ENCODE data around the gene NKX2-4.
"Not testable (repeated sequence)": the region's sequence is repeated elsewhere in the genome, so short reads cannot be mapped to it uniquely, and the experiment has no call there.

NKX2-4 gene

DNA sequence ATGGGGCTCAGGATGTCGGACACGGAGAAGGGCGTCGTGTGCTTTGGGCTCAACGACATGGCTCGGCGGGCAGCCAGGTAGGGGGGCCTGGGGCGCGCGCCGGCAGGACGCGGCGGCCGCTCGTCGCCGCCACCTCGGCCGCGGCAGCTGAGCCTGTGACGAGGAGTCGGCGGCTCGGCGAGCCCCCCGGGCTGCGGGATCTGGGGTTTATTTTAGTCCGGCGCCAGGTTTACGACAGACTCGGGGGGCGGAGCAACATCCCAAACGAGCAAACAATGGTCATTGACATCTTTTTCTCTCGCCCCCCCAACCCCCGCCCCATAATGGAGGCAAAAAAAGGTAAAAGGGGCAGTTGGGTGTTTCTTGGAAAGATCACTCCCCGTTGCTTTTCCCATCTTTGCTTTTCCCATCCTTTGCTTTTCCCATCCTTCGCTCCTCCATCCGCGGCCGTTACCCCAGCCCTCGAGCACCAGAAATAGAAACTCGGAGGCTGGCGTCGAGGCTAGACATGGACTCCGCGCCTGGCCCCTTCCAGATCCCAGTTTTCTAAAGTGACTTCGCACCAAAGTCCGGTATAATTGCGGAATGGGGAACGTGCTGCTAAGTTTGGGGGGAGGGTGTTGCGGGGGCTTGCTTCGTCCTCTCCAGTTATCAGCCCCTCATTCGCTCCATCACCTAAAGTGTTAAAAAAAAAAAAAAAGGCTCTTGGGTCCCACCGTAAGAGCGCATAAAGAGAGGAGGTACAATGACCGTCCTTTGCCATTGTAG is at the start of gene NKX2-4:
TSS of gene NKX2-4 (minus strand) at position 186 of the 768 bp plus-strand sequence. CDS start at position 59, 127 bp downstream.
- DNase-seq = no peak

DNA sequence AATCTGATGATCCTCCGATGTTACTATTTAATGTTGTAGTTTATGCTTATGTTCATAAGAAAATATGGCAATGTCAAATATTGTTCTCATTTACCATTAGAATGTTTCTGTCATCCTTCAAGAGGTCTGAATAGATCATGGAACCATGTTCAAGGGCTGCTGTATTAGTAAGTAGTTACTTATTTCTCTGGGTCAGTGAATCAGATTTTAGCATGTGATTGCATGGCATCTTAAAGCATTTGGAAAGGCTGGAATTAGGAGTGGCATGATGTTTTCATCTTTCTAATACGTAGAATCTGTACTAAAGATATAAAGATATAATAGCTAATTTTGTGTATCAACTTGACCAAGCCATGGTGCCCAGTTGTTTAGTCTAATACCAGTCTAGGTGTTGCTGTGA is 40.5 kb upstream of the NKX2-4 start:
- no peak for DNase-seq

DNA sequence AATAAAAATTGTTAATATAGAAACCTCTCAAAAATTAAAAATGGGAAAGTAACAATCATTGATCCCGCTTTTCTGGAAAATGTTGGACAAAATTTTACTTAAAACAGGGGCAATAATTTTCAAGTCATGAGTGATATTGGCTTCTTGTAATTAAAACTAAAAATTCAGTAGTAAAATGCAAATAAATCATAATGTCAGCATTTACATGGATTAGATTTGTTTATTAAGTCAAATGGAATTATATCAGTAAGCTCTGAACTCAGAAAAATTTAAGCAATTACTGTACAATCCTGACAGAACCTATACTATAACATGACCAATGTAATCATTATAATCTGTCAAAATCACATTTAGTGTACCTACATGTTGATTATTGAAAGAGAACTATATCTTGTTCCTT is 39.9 kb upstream of the NKX2-4 start:
- no peak for DNase-seq

DNA sequence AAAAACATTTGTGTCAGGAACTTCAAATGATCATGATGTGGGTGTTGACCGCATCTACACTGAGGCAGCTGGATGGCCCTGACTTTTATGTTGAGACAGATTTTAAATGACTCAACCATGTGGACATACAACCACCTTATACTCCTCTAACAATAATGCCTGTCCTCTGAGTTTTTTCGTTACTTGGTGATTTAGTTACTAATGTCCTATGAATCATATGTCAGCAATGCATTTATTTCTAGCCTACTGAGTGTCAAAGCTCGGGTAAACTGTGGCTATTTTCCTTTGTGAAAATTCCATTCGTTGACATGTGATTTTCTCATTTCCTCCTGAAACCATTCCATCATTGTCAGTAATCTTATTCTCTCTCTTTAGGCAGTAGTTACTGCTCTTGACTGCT is 38.9 kb upstream of the NKX2-4 start:
- DNase-seq = no peak

DNA sequence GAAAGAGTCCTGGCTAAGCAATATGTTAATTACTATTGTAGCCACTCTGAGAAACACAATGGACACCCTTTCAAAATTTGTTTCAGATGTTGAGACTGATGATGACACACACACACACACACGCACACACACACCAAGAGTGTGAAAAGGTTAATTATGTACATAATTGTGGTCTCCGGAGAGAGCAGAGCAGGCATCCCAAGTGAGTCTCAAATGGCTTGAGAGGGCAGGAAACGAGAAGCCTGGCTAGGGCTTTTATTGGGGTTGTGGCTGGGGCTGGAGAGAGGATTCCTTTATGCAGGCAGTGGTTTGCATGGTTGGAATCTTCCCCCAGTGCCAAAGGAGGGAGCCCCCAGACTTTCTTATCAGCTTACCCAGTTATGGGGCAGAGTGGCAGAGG is 38.2 kb upstream of the NKX2-4 start:
- DNase-seq = no peak

DNA sequence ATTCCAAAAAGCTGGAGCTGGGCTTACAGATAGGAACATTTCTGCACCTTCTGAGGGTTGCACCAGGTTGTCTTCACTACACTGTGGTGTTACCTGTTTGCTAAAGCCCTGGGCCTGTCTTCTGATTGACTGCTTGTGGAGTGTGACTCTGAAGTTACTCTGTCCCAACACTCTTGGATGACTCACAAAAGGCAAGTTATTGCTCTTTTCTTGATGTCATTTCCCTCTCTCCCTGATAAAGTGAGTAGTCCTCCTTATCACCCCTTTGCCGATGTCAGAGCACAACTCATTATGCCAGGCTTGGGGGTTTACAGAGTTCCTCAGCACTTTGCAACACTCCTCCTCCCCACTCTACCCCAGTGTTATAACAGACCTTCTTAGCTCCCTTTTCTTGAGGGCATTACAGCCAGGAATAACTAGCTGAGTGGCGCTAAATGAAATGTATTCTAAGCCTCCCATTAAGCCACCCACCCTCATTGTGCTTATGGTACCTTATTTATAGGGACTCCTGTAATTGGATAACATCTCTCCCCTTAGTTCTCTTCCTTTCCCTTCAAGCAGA is 36.1 kb upstream of the NKX2-4 start:
- DNase-seq = no peak

DNA sequence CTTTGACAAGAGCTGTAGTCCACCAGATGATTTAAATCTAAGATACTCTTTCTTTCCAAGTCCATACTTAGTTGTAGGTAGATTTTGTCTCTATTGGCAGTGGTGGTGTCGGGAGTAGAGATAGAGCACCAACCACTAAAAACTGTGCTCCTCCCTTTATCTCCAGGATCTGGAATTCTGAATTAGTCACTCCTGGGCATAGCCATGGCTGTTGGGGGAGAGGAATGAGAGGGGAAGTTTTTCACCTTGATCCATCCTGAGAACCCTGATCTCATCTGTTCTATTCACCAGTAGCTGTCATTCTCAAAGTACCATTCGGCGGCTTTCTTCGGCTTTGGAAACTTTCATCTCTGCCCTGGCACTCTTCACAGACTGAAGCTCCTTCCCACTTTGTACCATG is 35.6 kb upstream of the NKX2-4 start:
- no peak for DNase-seq

DNA sequence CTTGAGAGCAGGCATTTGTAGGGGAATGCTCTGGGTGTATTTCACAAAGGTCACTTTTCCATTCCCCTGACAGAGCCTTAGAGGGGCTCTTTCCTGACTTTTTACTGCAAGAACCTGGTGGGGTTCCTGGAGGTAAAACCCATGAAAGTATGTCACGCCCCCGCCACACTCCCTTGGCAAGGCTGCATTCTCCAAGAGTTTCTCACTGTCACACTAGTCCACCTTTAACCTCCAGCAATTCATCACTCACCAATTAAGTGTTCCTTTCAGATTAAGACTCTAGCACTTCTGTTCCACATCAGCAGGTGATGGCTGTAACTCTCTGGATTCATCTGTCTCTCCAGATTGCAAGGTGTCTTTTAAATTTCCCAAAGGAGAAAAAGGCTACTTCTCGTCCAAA is 32.7 kb upstream of the NKX2-4 start:
- no peak for DNase-seq

DNA sequence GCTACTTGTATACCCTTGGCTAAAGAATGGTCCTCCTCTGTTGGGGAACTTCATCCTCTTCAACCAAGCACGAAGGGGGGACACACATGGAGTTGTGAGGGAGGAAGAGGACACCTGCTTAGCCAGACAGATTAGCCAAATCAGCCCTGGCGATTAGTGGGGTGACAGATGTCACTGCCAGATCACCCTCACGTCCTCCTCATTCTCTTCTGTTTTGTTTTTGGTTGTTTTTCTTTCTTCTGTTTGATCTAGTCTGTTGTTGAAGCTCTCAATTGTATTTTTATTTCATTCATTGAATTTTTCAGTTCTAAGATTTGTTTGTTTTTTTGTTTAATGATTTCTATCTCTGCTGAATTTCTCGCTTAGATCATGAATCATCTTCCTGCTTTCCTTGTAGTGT is 27.5 kb upstream of the NKX2-4 start:
- no peak for DNase-seq

DNA sequence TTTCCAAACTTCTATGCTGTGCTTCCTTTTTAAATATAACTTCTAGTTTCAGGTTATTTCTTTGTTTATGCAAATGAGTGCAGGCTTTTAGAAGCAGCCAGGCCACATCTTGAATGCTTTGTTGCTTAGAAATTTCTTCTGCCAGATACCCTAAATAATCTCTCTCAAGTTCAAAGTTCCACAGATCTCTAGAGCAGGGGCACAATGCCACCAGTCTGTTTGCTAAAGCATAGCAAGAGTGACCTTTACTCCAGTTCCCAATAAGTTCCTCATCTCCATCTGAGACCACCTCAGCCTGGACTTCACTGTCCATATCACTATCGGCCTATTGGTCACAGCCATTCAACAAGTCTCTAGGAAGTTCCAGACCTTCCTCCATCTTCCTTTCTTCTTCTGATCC is 26.4 kb upstream of the NKX2-4 start:
- not testable (repeated sequence) for DNase-seq

DNA sequence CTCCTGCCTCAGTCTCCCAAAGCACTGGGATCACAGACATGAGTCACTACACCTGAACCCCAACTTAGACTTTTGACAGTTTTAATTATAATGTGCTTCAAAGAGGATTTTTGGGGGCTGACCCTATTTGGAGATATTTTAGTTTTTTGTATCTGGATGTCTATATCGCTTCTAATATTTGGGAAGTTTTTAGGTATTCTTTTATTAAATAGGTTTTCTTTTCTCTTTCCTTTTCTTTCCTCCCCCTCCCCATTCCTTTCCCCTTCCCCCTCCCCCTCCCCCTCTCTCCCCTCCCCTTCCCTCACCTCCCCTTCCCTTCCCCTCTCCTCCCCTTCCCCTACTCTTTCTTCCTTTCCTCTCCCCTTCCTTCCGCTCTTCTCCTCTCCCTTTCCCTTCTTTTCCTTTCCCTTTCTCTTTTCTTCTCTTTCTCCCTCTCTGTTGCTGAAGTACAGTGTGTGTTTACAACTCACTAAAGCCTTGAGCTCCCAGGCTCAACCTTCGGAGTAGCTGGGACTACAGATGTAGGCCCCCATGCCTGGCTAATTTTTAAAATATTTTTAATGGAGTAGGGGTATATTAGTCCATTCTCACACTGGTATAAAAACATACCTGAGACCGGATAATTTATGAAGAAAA is 24.4 kb upstream of the NKX2-4 start:
- no peak for DNase-seq

DNA sequence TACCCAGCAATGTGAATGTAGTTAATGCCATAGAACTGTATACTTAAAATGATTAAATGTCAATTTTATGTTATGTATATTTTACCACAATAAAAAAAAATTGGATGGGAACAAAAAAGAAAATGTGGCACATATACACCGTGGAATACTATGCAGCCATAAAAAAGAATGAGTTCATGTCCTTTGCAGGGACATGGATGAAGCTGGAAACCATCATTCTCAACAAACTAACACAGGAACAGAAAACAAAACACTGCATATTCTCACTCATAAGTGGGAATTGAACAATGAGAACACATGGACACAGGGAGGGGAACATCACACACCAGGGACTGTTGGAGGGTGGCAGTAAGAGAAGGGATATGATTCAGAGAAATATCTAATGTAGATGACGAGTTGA is 21.8 kb upstream of the NKX2-4 start:
- not testable (repeated sequence) for DNase-seq

DNA sequence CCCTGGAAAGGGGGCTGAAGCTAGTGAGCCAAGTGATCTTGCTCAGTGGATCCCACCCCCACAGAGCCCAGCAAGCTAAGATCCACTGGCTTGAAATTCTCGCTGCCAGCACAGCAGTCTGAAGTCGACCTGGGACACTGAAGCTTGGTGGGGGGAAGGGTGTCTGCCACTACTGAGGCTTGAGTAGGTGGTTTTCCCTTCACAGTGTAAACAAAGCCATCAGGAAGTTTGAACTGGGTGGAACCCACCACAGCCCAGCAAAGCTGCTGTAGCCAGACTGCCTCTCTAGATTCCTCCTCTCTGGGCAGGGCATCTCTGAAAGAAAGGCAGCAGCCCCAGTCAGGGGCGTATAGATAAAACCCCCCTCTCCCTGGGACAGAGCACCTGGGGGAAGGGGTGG is 16.7 kb upstream of the NKX2-4 start:
- DNase-seq = not testable (repeated sequence)

DNA sequence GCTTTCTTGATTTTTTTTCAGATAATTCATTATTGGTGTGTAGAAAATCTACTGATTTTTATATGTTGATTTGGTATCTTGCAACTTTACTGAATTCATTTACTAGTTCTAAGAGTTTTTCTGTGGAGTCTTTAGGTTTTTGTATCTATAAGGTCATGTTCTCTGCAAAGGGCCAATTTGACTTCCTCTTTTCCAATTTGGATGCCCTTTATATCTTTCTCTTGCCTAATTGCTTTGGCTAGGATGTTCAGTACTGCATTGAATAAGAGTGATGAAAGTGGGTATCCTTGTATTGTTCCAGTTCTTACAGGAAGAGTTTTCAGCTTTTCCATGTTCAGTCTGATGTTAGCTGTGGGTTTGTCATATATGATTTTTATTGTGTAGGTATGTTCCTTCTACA is 14.4 kb upstream of the NKX2-4 start:
- DNase-seq = no peak

DNA sequence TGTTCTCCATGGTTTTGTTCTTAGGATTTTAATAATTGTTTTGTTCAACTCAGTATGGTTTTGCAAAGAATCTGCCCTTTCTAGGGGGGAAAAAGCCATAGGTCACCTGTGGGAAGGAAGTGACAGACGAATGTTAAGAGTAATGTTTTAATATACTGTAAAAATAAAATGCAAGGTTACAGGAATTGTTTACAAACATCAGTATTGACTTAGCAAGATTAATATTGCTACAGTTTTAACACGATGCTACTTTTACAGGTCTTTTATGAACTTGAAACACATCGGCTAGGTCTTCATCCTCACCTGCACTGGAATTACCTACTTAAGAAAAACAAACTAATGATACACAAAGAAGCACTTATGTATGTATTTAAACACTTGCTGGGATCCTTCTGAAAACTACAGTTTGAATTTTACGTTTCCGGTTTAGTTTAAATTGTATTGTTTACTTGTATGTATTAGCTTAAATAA is 1.7 kb upstream of the NKX2-4 start:
- DNase-seq = no peak

DNA sequence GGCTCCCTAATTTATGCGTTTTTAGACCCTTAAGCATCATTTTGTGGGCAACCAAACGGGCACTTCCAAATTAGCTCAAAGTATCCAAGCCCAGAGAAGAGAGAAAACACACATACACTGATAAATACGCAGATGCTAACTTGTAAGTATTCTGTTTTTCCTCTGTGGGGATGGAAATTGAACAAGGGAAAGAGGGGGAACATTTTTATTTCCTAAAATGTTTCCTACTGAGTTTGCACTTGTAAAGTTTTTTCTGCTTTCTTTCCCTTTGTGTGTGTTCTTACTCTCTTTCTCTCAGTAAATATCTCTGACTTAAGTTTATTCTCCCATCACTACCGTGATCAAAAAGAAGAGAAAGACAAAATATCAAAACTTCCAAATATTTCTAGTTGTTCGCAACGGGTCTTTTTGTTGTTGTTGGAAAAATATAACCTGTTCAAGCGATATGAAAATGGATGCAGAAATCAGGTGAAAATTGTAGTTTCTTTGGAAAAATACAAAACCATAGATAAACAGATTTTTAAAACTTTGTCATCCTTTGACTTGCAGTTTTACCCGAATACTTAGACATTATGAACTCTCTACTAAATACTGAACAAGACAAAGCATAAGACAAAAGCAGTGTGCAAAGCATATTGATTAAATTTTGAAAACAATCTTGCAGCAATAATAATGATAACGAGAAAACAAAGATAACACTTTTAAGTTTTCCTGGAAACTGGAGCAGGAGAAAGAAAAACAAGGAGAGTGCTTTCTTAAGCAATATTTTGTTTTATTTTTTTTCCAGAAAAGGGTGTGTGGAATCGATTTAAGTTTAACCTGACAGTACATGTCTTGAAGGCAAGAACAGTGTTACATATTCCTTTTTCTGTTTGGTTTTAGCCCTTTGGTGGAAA is 1.0 kb upstream of the NKX2-4 start:
- DNase-seq = no peak

DNA sequence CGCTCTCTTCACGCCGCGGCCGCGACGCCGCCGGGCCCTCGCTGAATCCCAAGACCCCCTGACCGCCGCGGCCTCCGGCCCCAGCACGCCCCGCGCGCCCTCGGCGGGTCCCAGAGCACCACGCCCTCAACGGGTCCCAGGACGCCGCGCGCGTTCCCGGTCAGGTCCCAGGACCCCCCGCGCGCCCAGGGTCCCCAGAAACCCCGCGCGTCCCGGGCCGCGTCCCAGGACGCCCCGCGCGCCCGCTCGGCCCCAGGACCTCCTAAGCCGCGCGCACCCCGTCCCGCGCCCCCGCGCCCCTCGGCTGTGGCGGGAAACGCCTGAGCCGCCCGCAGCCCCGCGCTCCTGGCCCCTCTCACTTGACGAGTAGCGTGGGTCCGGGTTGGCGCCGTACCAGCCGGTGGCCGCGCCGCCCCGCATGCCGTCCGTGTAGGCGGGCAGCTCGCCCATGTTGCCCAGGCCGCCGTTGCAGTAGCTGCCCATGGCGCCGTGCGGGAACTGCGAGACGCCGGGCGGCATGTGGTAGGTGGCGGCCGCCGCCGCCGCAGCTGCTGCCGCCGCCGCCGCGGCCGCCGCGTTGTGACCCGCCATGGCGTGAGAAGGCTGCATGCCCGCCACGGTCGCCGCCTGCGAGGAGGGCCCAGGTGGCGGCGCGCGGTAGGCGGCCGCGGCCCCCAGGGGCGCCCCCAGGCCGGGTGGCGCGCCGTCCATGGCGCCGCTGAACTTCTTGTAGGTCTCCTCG is 556 bp downstream of the NKX2-4 start:
- no peak for DNase-seq

DNA sequence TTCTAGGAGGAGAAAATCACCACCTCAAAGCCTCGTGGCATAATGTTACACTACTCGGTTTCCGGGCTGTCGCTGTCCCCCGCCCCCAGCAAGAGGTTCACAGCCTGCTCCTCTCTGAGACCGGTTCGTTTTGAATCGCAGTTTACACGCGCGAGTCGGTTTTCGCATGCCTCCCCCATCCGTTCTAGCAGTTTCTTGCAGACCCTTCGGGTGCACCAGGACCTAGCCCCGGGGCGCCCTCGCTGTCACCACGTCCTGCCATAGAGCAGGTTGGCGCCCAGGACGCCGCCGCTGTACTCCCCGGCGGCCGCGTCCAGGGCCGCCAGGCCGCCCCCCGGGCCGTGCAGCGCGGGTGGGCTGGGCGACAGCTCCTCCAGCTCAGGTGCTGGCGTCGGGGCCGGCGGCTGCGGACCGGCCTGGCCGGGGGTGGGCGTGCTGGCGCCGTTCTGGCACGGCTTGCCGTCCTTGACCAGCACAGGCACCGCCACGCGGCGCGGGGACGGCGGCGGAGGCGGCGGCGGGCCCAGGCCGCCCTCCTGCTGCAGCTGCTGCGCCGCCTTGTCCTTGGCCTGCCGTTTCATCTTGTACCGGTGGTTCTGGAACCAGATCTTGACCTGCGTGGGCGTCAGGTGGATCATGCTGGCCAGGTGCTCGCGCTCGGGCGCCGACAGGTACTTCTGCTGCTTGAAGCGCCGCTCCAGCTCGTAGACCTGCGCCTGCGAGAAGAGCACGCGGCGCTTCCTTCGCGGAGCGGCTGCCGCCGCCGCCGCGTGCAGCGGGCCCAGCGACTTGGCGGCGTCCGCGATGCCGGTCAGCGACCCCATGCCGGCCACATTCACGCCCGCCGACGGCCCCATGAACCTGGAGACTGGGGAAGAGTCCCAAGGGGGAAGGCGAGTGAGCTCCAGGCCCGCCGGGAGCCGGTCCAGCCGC is 1.4 kb downstream of the NKX2-4 start:
- no peak for DNase-seq

DNA sequence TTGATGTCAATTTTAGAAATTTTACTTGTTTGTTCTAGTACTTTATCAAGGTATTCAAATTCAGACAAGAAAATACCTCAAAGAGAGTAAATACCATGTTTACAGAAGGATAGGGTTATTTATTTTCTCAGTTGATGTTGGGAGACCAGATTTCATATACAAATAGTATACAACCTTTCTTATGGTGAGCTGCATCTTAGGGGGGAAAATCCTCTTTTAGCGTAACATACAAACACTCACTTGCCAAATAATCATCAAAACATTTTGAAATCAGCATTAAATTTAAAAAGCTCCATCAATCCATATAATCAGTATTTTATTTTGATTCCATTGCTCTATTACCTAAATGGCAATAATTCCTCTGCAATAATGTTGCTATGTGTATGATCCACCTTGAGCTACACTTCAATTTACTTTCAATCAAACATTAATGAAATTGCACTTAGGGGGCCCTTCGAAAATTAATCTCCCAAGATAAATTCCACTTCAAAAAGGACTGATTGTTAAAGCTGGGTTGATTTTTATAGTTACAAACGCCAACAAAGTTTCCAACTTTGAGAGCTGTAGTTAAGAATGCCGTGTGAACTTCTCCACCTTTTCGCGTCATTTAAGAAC is 2.2 kb downstream of the NKX2-4 start:
- no peak for DNase-seq

DNA sequence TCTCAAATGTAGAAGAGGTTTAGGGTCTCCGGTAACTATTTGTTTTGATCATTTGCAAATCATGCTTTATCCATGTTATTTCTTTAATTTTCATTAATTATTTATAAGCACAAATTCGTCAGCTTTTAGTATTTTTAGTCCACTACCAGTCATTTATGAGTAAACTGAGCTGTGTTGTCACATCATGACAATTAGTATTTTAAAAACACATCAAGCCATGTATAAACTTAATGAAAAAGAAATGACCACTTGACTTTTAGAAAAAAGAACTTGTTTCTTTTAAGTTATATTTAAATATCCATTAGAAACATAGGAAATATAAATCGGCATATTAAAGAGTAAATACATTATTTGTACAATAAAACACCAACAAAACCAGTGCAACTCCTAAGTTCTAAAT is 2.8 kb downstream of the NKX2-4 start:
- no peak for DNase-seq
